HG02759 (cell line): Measurements from ENCODE around the gene PTPRD.

ENCODE experiments used
- ATAC-seq: cut with Tn5 transposase; IDR thresholded peaks from one replicate; pipeline ENCODE4 v1.9.1; 2021; ENCODE audit warnings: mild to moderate bottlenecking, moderate library complexity; ENCODE audit not compliant: unreplicated experiment

PTPRD gene

DNA sequence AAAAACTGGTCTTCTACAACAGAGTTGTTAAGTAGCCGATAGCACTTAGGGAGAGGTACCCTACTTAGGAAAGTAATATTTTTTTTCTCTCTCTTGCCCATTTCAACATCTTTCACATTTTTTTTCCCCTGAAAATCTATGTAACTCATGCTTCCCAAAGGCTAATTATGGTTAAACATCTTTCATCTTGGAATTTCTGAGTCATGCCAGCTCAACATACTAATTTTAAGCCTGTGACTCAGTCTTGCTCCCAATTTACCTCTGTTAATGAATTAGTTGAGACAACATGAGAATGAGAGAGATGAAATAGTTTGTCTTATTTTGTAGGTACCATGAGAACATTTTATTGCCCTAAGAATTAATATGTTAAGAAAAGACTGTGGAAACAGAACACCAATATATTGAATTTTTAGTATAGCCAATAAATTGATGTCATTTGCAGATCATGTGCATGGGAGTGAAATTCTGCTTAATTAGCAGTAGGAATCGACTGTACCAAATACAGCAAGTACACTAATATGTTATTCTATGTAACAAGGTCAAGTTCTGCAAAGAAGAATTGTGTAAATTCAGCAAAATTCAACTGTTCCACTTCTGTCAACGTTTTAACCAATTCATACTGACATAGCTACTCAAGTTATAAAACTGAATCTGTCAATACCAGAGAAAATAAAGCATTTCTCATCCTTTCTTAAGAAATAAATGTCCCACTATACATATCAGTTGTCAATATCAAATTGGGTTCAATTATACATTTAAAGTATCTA, 550.0 kb downstream of the PTPRD start:
- no peak for ATAC-seq

GRCh38 chr9:10059044-10059443, 553.8 kb downstream of the PTPRD start:
- no peak for ATAC-seq

GRCh38 chr9:10055886-10056395, 556.9 kb downstream of the PTPRD start:
- ATAC-seq = no peak

DNA sequence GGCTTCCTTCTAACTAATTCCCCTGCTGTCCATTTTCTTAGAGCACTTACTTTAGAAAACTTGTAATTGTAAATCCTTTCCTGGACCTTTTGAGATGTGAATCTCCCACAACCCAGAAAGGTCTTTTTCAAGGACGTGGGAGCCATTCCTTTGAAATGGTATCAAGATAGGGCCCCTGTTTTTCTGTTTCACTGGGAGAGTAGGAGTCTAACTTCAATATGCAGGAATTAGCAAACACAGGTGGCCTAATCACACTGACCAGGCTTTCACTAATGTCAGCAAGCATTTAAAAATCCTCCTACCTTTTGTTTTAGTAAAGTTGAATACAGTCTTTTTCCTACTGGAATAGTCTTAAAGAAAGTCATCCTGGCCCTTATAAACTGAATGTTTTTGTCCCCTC, 558.3 kb downstream of the PTPRD start:
- no peak for ATAC-seq

GRCh38 chr9:10052916-10053315, 559.9 kb downstream of the PTPRD start:
- no peak for ATAC-seq

DNA sequence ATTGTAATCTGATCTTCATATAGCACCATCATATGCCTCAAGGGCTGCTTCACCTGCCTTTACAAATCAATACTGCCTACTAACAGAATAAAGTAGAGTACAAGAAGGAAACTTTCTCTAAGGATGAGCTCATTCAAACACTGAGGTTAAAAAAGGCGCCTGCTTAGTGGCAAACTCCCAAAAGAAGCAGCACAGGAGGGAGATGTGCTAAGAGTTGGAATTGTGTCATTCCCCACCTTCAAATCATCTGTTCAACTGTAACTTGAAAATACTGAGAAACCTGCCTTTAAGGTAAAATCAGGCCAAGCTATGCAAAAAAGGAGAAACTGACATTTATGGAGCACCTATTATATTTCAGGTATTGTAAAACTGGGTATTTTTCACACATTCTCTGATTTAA, 560.6 kb downstream of the PTPRD start:
- ATAC-seq = no peak

DNA sequence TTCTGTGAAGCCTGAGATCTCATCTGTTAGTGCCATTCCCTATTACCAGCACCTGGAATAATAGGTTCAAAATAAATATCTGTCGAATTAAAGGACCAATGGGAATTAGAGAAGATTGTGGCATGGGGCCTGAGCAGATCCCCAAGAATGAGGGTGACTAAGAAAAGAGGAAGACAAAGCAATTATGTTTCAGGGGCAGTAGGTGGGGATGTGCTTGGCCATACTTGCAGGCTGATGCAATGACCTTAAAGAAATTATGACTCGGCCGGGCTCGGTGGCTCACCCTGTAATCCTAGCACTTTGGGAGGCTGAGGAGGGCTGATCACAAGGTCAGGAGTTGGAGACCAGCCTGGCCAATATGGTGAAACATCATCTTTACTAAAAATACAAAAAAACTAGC, 562.8 kb downstream of the PTPRD start:
- no peak for ATAC-seq

DNA sequence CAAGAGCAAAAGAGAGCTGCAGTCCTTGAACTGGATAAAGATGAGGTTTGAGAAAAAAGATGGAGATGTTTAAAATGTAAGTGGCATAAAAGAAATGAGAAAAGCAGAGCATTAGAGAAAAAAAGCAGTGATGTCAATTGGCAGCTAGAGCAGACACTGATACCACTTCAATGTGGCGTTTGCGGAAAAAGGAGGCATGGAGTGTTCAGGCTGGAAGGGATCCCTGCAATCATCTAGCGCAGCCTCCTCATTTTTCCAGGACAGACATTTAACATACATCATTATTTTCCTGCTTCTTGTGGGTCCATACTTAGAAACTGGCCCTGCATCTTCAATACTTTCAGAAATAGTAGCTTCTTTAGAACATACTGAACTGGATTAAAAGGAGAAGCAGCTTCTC, 563.8 kb downstream of the PTPRD start:
- ATAC-seq = no peak

- ATAC-seq = no peak
Measured at GRCh38 chr9:10045598-10045997, 567.2 kb downstream of the PTPRD start.

DNA sequence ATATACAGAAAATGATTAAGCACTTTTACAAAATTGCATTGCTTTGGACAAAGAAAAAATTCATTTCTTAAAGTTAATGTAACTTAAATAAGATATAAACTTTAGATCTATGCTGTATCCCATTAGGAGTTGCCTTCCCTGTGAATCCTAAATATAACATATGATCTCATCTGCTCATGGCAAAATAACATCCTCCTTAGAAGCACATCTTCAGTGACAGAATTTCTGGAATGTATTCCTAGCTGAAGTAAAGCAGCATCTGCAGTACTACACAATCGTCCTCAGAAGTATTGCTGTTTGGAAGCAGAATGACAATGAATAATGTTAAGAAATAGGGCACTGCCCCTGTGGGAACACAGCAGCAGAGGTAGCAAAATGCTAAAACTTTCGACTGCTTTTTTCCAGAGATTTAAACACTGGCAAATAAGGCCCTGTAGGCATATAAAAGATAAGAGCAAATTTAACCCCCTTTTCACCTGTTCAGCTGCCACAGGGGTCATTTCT, 571.0 kb downstream of the PTPRD start:
- ATAC-seq = no peak

- ATAC-seq = no peak
Measured at GRCh38 chr9:10036095-10036494, 576.7 kb downstream of the PTPRD start.

DNA sequence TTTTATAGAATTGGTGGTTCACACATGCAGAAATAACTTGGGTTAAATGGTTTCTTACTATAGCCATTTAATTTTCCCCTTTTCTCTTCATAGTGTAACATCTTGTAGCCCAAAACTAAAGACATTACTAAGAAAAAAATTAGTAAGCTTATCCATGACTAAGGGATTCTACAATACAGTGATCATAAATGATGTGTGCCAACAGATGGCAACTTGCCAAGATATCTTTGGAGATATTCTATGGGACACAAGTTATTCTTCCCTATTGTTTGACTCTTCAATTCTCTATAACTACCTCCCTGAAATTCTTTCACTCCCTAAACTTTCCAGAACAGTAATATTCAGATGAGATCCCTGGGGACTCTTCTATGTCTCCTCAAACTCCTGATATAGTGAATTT, 580.6 kb downstream of the PTPRD start:
- no peak for ATAC-seq

DNA sequence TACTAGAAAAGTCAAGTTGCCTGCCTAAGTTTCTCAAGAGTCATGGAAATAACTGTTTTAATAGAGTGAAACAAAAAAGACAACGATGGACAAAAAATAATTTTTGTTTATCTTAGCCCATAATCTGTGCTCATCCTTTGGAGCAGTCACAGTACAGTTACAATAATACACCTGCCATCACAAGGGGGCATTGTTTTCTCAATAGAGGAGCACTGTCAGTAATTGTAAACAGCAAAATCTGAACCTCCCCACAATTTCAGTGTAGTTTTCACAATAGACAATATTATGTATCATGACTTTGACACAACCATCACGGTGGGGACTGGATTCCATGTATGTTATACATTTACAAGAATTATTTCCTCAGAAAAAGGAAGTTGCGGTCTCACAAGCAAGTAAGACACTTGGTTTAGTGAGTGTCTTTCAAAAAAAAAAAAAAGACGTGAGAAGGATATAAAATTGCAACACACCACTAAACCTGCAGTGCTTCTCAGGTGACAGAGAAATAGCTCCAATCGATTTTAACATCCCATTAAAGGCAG, 586.3 kb downstream of the PTPRD start:
- ATAC-seq = no peak

DNA sequence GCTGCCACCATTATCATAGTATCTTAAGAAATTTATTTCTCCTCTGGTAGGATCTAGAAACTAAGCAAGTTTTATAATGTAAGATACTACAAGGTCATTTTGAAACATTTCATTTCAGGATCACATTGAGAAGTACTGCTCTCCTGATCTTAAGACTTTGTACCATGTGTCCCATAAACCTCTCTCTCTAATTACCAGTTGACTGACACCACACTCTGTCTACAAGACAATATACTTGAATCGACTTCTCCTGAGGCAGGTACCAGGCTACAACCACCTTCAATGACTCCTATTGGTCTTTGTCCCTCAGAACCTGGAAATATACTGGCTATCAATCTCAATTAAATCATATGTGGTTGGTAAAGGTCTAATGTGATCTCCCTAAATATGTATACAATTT, 597.0 kb downstream of the PTPRD start:
- no peak for ATAC-seq

DNA sequence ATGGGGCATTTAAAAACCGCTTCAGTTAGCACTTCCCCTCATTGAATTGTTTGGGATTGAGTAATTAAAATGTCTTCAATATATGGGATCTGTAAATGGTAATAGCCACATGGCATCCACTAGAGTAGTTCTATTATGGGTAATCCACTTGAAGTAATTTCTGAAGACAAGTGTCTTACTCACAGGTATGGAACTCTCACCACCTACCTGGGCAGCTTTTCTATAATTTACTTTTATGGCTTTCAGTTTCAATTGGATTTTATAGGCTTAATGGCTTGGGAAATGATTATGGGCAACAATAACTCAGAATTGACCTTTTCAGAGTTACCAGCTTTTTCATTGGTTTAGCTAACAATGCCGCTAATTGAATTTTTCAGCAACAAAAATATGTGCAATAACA, 597.9 kb downstream of the PTPRD start:
- ATAC-seq = no peak

DNA sequence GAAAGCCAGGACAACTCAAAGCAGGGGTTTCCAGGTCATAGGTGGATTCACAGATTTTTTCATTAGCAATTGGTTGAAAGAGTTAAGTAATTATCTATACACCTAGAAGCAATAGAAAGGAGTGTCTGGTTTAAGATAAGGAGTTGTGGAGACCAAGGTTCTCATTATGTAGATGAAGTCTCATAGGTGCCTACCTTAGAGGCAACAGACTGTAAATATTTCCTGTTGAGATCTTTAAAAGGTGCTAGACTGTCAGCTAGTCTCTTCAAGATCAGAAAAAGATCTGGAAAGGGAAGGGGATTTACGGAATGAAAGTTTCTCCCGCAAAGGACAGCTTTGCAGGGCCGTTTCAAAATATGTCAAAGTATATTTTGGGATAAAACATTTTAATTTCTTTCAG, 603.4 kb downstream of the PTPRD start:
- ATAC-seq = no peak

DNA sequence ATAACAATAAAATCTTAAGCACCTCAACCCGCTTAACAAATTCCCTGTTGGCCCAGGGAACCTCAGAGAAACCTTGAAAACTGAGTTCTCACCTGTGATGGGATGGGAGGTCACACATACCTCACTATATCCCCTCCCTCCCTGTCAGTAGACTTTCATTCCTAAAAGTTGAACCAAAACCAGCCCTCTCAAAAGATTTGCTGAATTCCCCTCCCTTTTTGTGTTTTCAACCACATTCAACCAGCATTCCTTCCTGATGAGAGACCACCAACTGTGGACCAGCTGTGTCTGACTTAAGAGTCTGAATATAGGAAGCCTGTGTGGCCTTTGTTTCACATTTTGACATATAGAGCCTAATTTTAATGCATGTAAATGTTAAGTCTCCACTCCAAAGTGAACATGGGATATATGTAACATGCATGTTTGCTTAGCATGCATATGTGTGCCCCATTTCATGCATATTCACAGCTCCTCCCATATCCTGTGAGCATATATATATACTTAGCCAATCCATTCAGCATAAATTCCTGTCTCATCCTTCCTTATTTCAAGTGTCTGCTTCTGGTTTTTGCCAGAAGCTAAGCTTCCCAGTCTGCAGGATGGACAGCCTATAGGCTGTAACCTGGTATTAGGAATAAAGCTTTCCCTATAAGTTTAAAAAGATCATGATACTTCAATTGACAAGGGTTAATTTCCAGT, 604.6 kb downstream of the PTPRD start:
- no peak for ATAC-seq

DNA sequence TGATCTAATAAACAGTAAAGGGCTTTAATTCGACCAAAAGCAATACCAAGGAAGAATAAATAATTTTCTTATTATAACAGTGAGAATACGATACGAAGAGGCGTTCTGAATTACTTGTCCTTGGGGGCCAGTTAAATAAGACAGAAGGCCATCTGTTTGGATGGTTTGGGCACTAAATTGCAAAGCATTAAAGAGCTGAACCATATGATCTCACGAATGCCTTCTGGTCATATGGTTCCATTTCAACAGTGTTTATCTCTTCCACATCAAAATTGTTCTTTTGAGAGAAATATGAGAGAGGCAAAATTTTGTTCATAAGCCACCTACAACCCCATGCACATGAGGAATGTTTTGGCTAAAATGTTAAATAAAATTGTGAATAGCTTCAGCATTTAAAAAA, 605.4 kb downstream of the PTPRD start:
- no peak for ATAC-seq

DNA sequence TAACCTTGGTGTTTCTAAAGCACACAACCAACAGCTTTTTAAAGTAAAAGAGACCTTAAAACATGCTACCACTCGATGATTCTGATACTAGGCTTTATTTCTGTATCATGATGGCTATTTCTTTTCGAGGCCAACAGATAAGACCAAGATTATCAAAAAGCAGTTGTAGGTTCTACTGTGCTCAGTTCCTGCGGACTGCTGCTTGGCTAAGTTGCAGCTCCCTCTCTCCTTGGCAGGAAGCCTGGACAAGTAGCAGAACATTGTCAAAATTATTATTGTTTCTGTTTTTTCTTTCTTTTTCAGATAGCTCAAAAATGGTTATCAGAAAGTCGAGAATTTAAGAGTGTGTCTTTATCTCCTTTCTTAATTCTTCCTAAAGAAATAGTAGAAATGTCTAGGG, 607.6 kb downstream of the PTPRD start:
- no peak for ATAC-seq

DNA sequence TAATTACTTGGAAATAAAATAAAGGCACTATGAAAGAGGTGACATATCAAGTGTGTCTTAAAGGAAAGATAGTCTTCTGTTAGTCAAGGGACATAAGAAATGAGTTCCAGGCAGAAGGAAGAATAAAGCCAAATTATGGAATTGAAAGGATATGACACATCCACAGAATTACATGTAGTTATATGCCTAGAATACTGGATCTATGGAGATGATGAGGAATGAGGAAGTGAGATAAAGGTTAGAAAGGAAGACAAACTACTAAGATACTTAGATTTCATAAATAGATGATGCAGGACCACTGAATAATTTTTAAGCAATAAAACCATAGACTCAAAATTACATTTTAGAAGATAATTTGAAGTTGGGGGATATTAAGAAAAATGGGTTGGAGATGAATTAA, 609.8 kb downstream of the PTPRD start:
- ATAC-seq = no peak

DNA sequence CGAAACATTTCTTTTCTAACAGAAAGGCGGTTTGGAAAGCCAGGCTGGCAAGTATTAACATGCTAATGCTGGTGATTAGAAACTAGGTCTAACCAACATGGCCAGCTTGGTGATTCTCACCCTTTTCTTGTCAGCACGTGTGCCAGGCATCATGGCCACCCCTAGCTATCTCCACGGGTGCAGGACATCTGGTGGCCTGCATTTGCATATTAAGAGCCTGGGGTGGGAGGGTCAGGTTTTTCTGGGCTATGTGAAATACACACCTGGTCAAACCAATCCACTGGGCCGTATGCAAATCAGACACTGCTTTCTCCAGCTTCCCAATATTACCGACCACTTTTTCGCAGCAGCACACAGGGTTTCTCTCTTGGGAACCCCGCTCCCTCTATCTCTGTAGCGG, 612.1 kb downstream of the PTPRD start:
- no peak for ATAC-seq
